T-helper 2 cell treated with Interferon-gamma antibody and Interleukin-4, amounts not matched to agents 5 μg/mL and 100 μg/mL, for 36 hours (primary cell): ENCODE measurements around the gene GIT2.
A peak's percentile ranks its signal among the peaks of the same experiment; 100 is the strongest.
"Not testable (repeated sequence)": the region's sequence is repeated elsewhere in the genome, so short reads cannot be mapped to it uniquely, and the experiment has no call there.

Experiments used
- DNase-seq: peaks from one replicate; pipeline ENCODE4 v3.0.0; 2021; ENCODE audit warnings: low spot score
- H3K27ac Mint-ChIP-seq: one replicate; pipeline ENCODE4 v1.8.0; 2021; ENCODE audit warnings: mild to moderate bottlenecking, mixed read lengths
- H3K27me3 Mint-ChIP-seq: one replicate; pipeline ENCODE4 v1.8.0; 2021; ENCODE audit warnings: low read depth, mixed read lengths
- H3K36me3 Mint-ChIP-seq: one replicate; pipeline ENCODE4 v1.8.0; 2021; ENCODE audit warnings: low read depth, mixed read lengths
- H3K4me1 Mint-ChIP-seq: one replicate; pipeline ENCODE4 v1.8.0; 2021; ENCODE audit warnings: low read depth, mixed read lengths
- H3K4me3 Mint-ChIP-seq: one replicate; pipeline ENCODE4 v1.8.0; 2022; ENCODE audit warnings: mild to moderate bottlenecking, moderate library complexity, mixed read lengths
- H3K9me3 Mint-ChIP-seq: one replicate; pipeline ENCODE4 v1.8.0; 2021; ENCODE audit warnings: mixed read lengths

The GIT2 gene

GRCh38 chr12:110015132-110015531 is 19.0 kb upstream of the GIT2 start:
- Mint-ChIP-seq H3K36me3 (peaks cover 49% of the 10 kb centered on the region), H3K27me3 (no peaks in the 10 kb centered on the region), H3K9me3 (no peaks in the 10 kb centered on the region), H3K4me3 (peak overlapping the region; percentile 66), H3K4me1 (peaks cover 36% of the 10 kb centered on the region), H3K27ac (peak overlapping the region; percentile 91)
- DNase-seq: no peak

GRCh38 chr12:110012659-110013058 is 16.5 kb upstream of the GIT2 start:
- H3K36me3 Mint-ChIP-seq: peaks cover 48% of the 10 kb centered on the region
- no peak overlapping the region for H3K4me3 Mint-ChIP-seq
- peaks cover 49% of the 10 kb centered on the region for H3K4me1 Mint-ChIP-seq
- no peaks in the 10 kb centered on the region for H3K27me3 Mint-ChIP-seq
- peaks cover 3% of the 10 kb centered on the region for H3K9me3 Mint-ChIP-seq
- H3K27ac Mint-ChIP-seq: peak overlapping the region; percentile 51
- no peak for DNase-seq

GRCh38 chr12:110012137-110012536 is 16.0 kb upstream of the GIT2 start:
- no peaks in the 10 kb centered on the region for H3K27me3 Mint-ChIP-seq
- no peak for DNase-seq
- peak overlapping the region; percentile 51 for H3K27ac Mint-ChIP-seq
- peaks cover 49% of the 10 kb centered on the region for H3K4me1 Mint-ChIP-seq
- no peak overlapping the region for H3K4me3 Mint-ChIP-seq
- peaks cover 46% of the 10 kb centered on the region for H3K36me3 Mint-ChIP-seq
- H3K9me3 Mint-ChIP-seq: peaks cover 3% of the 10 kb centered on the region

GRCh38 chr12:110010853-110011723 is 14.9 kb upstream of the GIT2 start:
- Mint-ChIP-seq H3K4me3 (peak overlapping the region; percentile 32), H3K27me3 (no peaks in the 10 kb centered on the region), H3K36me3 (peaks cover 51% of the 10 kb centered on the region)

DNA sequence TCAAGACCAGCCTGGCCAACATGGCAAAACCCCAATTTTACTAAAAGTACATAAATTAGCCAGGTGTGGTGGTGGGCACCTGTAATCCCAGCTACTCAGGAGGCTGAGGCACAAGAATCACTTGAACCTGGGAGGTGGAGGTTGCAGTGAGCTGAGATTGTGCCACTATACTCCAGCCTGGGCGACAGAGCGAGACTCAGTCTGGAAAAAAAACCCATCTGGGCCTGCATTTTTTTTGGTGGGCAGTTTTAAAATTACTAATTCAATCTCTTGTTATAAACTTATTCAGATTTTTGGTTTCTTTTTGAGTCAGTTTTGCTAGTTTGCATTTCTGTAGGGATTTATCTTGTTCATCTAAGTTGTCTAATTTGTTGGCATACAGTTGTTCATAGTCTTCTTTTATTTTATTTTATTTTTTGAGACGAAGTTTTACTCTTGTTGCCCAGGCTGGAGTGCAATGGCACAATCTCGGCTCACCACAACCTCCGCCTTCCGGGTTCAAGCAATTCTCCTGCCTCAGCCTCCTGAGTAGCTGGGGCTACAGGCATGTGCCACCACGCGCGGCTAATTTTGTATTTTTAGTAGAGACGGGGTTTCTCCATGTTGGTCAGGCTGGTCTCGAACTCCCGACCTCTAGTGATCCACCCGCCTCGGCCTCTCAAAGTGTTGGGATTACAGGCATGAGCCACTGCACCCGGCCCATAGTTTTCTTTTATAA is 12.7 kb upstream of the GIT2 start:
- not testable (repeated sequence) for H3K27me3 Mint-ChIP-seq, DNase-seq, H3K27ac Mint-ChIP-seq, H3K4me3 Mint-ChIP-seq, H3K9me3 Mint-ChIP-seq
- peaks cover 49% of the 10 kb centered on the region for H3K36me3 Mint-ChIP-seq
- H3K4me1 Mint-ChIP-seq: peaks cover 50% of the 10 kb centered on the region

More at GRCh38 chr12:110010853-110011723, 14.9 kb upstream of the GIT2 start:
- Mint-ChIP-seq H3K9me3 (peaks cover 3% of the 10 kb centered on the region), H3K4me1 (peaks cover 49% of the 10 kb centered on the region), H3K27ac (peak overlapping the region; percentile 67)
- DNase-seq: no peak

GRCh38 chr12:110007881-110008280 is 11.7 kb upstream of the GIT2 start:
- H3K4me3 Mint-ChIP-seq: no peak overlapping the region
- H3K9me3 Mint-ChIP-seq: peaks cover 3% of the 10 kb centered on the region
- no peak for DNase-seq
- peaks cover 51% of the 10 kb centered on the region for H3K4me1 Mint-ChIP-seq
- H3K36me3 Mint-ChIP-seq: peaks cover 49% of the 10 kb centered on the region
- no peaks in the 10 kb centered on the region for H3K27me3 Mint-ChIP-seq
- H3K27ac Mint-ChIP-seq: peak overlapping the region; percentile 22

- H3K27ac Mint-ChIP-seq: no peak overlapping the region
- H3K4me3 Mint-ChIP-seq: no peak overlapping the region
- peaks cover 3% of the 10 kb centered on the region for H3K9me3 Mint-ChIP-seq
- H3K4me1 Mint-ChIP-seq: peaks cover 40% of the 10 kb centered on the region
- no peak for DNase-seq
- peaks cover 42% of the 10 kb centered on the region for H3K36me3 Mint-ChIP-seq
- no peaks in the 10 kb centered on the region for H3K27me3 Mint-ChIP-seq
Observed at GRCh38 chr12:110006115-110006514, 9.9 kb upstream of the GIT2 start.

DNA sequence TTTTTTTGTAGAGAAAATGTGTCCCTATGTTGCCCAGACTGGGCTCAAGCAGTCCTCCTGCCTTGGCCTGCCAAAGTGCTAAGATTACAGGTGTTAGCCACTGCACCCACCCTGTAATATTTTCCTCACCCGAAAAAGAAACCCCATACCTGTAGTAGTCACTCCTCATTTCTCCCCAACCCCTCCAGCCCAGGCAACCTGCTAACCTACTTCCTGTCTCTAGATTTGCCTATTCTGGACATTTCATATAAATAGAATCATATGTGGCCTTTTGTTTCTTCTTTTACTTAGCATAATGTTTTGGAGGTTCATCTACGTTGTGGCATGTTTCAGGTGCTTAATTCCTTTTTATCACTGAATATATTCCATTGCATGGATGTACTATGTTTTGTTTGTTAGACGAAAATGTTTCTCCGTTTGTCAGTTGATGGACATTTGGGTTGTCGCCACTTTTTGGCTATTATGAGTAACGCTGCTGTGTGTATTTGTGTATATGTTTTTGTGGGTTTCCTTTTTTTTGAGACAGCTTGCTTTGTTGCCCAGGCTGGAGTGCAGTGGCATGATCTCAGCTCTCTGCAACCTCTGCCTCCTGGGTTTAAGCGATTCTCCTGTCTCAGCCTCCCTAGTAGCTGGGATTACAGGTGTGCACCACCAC is 9.3 kb upstream of the GIT2 start:
- Mint-ChIP-seq H3K4me1 (peaks cover 38% of the 10 kb centered on the region), H3K27ac (peak overlapping the region; percentile 27), H3K36me3 (peaks cover 43% of the 10 kb centered on the region), H3K27me3 (no peaks in the 10 kb centered on the region), H3K9me3 (peaks cover 3% of the 10 kb centered on the region), H3K4me3 (peak overlapping the region; percentile 30)
- DNase-seq: no peak

GRCh38 chr12:110004598-110004997 is 8.4 kb upstream of the GIT2 start:
- Mint-ChIP-seq H3K36me3 (peaks cover 43% of the 10 kb centered on the region), H3K4me3 (no peak overlapping the region), H3K27ac (no peak overlapping the region), H3K9me3 (peaks cover 3% of the 10 kb centered on the region), H3K4me1 (peaks cover 36% of the 10 kb centered on the region), H3K27me3 (no peaks in the 10 kb centered on the region)
- DNase-seq: no peak

DNA sequence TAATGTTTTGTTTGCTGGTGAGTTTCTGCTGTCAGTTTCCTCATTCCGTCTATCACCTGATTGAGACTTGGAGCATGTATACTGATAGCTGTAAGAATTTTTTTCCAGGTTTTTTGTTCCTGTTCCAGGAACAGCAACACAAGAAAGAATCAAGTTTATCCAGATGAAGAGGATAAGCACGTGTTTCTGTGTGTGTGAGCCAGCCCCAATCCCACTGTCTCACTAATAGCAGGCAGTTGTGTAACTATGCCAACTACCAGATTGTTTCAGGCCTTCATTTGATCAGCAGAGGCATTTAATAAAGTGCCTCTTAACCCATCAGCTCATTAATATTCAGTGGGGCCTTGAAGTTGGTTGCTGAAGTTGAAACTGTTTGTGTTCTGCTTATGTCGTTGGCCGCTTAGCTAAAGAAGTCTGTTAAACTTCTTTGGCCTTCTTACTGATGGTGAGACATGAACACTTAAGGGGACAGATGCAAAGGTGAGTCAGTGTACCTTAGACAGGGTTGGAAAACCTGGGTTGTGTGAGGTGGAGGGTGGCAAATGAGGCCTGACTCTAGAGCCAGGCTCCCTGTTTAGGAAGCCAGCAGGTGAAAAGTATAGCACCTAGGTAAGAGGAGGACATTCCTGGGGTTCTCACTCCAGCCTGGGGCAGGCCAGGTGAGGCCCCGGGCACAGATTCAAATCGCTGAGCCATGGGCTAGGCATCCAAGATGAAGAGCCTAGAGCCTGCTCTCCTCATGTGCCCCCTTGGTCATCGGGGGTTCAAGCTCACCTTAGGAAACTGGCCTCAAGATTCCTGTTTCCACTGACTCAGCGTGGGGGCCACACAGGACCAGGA is 6.7 kb upstream of the GIT2 start:
- peak overlapping the region; percentile 16 for H3K27ac Mint-ChIP-seq
- H3K9me3 Mint-ChIP-seq: peaks cover 2% of the 10 kb centered on the region
- peaks cover 35% of the 10 kb centered on the region for H3K36me3 Mint-ChIP-seq
- DNase-seq: no peak
- H3K4me1 Mint-ChIP-seq: peaks cover 33% of the 10 kb centered on the region
- H3K4me3 Mint-ChIP-seq: no peak overlapping the region
- H3K27me3 Mint-ChIP-seq: no peaks in the 10 kb centered on the region

DNA sequence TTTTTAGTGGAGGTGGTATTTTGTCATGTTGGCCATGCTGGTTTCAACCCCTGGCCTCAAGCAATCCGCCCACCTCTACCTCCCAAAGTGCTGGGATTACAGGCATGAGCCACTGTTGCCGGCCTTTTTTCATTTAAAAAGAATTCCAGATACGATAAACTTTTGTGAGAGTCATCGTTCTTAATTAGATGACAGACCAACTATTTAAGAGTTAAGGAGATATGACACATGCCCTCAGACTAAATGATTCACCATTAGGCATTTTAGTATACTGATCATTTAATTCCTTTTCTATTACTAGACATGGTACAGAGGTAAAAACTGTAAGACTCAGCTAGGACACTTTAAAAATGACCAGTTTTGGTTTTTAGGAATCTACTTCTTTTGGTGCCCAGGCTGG is 5.4 kb upstream of the GIT2 start:
- no peak for DNase-seq
- H3K27ac Mint-ChIP-seq: no peak overlapping the region

GRCh38 chr12:109999983-110000505 is 3.9 kb upstream of the GIT2 start:
- Mint-ChIP-seq H3K4me3 (peak overlapping the region; percentile 100), H3K27me3 (no peaks in the 10 kb centered on the region), H3K4me1 (peaks cover 30% of the 10 kb centered on the region), H3K36me3 (peaks cover 19% of the 10 kb centered on the region), H3K27ac (peak overlapping the region; percentile 96), H3K9me3 (no peaks in the 10 kb centered on the region)
- no peak for DNase-seq

More for the DNA sequence above, 5.4 kb upstream of the GIT2 start:
- H3K4me1 Mint-ChIP-seq: peaks cover 34% of the 10 kb centered on the region
- no peaks in the 10 kb centered on the region for H3K27me3 Mint-ChIP-seq
- peaks cover 26% of the 10 kb centered on the region for H3K36me3 Mint-ChIP-seq
- H3K4me3 Mint-ChIP-seq: no peak overlapping the region
- H3K9me3 Mint-ChIP-seq: no peaks in the 10 kb centered on the region

DNA sequence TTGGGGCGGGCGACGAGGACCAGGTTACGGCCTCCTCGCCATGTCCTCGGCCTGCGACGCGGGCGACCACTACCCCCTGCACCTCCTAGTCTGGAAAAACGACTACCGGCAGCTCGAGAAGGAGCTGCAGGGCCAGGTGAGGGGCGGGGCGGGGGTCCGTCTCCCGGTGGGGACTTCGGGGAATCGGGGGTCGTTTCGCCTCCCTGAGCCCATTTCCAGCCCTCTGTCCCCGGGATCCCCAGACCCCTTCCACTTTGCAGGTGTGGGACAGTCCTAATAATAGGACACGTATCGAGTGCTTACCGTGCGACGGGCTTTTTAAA is 3.4 kb upstream of the GIT2 start:
- peak overlapping the region; percentile 100 for H3K4me3 Mint-ChIP-seq
- no peak for DNase-seq
- peaks cover 27% of the 10 kb centered on the region for H3K4me1 Mint-ChIP-seq
- no peaks in the 10 kb centered on the region for H3K9me3 Mint-ChIP-seq
- H3K27me3 Mint-ChIP-seq: no peaks in the 10 kb centered on the region
- H3K27ac Mint-ChIP-seq: peak overlapping the region; percentile 96
- peaks cover 22% of the 10 kb centered on the region for H3K36me3 Mint-ChIP-seq
